GM18511 (cell line): ENCODE data around the gene CBX4.

Experiments used
- ATAC-seq: cut with Tn5 transposase; IDR thresholded peaks from one replicate; pipeline ENCODE4 v1.9.1; 2021; ENCODE audit warnings: mild to moderate bottlenecking, moderate library complexity; ENCODE audit not compliant: unreplicated experiment

Gene CBX4

DNA sequence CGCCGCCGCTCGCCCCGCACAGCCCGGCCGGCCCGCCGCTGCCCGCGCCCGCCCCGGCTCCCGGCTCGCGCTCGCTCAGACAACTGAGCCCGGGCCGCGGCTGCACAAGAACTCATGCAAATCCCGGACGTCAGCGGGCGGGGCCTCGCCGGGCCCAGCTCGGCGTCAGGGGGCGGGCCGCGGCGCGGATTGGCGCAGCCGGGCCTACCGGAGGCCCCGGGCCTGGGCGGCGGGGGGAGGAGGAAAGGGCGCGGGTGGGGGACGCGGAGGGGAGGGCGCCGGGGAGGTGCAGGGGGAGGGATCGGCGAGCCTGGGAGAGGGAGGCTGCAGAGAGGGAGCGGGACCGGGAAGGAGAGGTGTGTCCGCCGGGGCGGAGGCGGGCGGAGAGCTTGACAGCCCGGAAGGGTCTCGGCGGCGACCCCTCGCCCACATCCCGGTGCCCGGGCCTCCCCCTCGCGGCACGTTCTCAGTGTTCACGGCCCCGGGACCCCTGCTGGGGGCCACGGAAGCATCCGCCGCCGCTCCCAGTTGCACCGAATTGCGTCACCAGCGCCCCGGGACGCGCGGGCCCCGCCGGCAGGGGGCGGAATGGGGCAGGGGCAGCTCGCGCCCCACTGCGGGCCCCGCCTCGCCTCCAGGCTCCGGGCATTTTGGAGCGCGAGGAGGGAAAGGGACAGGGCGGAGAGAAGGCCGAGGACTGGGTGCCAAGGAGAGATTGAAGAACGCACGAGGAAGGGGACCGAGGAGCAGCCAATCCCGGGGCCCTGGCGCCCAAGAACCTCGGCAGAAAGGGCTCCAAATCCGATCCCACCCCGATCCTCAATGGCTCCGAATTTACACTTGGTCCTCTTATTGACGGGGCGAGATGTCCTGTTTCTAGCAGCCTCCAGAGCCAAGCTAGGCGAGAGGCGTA lies at the start of gene CBX4:
TSS of gene CBX4 (minus strand) at position 85 of the 913 bp plus-strand sequence. CDS start 189 bp downstream, outside the sequence.
- peak; percentile 59 for ATAC-seq

DNA sequence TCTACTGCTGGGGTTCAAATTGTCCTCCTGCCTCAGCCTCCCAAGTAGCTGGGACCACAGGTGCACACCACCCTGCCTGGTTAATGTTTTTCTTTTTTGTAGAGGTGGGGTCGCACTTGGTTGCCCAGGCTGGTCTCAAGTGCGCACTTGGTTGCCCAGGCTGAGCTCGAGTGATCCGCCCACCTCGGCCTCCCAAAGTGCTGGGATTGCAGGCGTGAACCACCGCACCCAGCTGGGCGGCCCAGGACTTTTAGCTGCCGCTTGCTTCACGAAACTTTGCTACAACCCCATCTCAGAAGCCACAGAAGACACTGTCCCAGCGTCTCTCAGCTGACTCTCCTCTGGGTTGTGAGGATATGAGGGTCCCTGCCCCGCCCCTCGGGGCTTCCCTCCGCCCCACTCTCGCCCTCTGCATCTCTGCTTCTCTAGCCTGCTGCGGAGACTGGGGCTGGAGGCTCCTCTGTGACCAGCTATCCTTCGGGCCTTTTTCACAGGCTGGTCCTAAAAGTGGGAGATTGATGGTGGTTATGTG lies 48.8 kb upstream of the CBX4 start:
- no peak for ATAC-seq

DNA sequence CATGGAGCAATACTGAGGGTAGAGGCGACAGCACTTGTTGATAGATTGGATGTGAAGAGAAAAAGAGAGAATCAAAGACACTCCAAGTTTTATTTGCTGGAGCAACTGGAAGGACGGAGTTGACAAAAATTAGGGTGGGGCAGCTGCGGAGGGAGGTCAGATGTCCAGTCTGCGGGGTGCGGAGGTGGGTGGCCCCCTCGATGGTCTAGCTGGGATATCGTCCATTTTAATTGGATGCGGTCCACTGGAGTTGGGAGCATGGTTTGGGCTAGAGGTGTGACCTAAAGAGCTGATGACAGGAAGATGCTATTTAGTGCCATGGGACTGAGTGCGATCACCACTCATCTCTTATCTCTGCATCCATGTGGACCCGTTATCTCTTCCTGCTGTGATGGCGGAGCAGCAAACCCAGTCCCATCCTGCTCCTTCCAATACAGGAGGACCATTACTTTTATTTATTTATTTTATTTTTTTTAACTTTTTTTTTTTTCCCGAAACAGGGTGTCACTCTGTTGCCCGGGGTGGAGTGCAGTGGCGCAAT lies 48.3 kb upstream of the CBX4 start:
- no peak for ATAC-seq

DNA sequence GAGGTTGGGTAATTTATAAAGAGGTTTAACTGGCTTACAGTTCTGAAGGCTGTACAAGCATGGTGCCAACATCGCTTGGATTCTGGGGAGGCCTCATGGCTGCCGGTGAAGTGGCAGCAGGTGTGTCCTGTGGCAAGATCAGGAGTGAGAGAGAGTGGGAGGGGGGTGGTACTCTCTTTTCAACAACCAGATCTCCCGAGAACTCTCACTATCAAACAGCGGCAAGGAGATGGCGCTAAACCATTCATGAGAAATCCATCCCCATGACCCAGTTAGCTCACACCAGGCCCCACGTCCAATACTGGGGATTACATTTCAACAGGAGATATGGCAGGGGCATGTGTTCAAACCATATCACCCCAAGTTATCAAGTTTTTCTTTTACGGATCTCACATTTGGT lies 44.0 kb upstream of the CBX4 start:
- no peak for ATAC-seq

DNA sequence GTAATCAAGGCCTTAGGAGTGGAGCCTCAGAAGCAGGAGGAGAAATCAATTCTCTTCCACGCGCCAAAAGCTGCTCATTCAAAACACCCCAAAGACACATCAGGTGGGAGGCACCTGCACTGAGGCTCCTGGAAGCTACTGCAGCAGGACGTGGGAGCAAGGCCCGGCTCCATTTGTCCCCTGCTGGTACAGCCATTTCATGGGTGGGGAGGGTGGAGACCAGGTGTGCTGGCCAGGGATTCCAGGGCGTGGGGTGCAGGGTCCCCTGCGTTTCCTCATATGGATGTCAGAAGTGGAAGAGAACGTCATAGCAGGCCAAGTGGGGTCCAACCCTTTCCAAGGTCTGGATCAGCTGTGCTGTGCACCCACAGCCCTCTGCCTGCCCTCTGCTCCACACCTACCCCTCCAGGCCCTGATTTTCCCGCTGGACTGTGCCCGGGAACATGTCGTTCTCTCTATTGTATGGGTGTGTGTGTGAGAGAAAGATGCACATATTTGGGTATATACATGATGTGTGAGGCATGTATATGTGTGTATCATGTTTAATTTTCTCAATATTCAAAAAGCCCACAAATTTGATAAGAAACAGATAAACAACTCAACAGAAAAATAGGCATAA lies 39.2 kb upstream of the CBX4 start:
- no peak for ATAC-seq

GRCh38 chr17:79877041-79877440 lies 37.8 kb upstream of the CBX4 start:
- ATAC-seq = no peak

GRCh38 chr17:79875511-79875910 lies 36.3 kb upstream of the CBX4 start:
- no peak for ATAC-seq

DNA sequence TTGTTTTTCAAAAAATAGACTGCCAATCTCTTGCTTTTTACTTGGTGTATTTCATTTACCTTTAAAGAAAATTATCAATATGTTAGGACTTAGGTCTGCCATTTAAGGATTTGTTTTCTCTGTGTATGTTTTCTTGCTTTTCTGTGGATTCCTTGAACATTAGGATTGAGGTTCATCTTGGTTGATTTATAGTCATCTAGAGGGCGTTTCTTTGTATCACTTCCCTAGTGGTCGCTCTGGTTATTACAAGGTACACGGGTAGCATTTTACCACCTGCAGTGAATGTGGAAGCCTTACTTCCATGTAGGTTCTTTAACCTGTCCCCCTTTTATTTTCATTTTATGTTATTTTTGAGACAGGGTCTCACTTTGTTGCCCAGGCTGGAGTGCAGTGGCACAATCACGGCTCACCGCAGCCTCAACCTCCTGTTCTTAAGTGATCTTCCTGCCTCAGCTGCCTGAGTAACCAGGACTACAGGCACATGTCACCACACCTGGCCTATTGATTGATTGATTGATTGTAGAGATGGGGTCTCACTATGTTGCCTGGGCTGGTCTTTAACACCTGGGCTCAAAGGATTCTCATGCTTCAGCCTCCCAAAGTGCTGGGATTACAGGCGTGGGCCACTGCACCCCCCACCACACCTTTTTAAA lies 35.2 kb upstream of the CBX4 start:
- no peak for ATAC-seq

DNA sequence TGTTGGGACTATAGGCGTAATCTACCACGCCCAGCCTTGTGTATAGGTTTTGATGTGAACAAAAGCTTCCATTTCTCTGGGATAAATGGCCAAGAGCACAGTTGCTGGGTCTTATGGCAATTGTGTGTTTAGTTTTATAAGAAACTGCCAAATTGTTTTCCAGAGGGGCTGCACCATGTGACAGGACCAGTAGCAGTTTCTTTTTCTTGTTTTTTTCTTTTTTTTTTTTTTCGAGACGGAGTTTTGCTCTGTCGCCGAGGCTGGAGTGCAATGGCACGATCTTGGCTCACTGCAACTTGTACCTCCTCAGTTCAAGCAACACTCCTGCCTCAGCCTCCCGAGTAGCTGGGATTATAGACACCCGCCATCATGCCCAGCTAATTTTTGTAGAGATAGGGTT lies 34.3 kb upstream of the CBX4 start:
- no peak for ATAC-seq

DNA sequence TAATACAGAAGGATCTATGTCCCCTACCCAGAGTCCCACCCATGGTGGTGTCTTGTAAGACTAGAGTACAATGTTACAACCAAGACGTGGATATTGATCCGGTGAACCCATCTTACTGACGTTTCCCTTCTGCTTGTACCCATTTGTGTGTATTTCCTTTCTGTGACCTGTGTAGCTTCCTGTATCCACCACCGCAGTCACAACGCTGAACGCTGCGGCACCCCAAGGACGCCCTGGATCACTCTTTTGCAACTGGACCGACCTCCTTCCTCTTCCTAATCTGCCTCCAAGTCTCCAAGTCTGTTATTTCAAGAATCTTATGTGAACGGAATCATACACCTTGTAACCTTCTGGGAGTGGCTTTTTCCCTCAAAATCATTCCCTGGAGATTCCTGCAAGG lies 33.5 kb upstream of the CBX4 start:
- ATAC-seq = no peak

DNA sequence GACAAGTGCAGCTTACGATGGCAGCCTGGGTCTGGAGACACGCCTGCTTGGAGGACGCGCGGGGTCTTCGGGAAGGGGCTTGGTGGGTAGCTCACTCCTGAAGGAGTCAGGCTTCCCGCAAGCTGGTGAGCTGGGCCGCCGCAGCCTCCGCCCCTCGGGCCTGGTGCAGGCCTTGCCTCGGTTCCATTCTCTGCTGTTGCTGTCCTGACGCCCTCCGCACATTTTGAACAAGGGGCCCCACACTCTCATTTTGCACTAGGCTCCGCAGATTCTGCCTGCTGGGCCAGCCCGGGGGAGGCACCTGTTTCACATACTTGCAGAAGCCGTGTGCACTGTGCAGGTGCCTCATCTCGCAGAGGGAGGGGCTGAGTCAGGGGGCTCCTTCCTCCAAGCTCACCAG lies 31.9 kb upstream of the CBX4 start:
- ATAC-seq = no peak

DNA sequence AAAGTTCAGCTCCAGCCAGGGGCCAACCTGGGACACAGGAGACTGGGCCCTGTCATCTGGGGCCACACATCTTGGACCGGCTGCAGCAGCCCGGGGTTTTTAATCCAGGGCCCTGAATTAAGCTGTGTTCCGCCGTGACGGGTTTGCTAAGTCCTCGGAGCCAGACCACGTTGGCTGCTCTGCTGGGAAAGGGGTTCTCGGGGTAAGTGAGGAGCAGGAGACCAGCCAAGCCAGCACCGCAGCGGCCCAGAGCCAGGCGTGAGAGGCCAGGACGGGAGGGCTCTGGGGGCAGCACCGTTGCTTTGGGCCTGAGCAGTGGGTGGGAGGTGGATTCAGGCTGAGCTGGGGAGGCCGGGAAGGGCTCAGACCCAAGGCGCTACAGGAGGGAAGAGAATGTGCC lies 31.3 kb upstream of the CBX4 start:
- no peak for ATAC-seq

DNA sequence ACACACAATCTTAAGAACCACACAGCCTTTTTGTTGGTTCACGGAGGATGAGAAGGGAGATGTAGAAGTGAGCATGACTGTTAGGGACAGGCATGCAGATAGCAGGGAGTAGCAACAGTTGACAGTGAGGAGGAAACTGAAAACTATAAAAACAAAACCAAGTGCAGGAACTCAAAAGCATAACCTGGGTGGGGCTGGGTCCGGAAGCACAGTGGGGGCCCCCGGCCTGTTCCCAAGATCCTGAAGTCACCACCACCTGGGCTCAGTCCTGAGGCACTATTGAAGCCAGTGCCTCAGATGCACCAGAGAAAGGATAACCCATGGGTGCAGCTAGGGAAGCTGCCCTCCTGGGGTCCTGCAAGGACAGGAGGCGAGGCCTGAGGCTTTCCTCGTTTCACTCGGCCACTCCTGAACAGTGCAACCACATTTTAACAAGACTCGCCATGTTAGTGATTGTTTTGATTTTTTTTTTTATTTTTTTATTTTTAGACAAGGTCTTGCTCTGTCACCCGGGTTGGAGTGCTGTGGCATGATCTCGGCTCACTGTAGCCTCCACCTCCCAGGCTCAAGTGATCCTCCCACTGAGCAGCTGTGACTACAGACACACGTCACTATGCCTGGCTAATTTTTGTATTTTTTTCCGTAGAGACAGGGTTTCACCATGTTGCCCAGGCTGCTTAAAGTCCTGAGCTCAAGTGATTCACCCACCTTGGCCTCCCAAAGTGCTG lies 27.7 kb upstream of the CBX4 start:
- no peak for ATAC-seq

- ATAC-seq = no peak
These were observed 26.3 kb upstream of the CBX4 start for GRCh38 chr17:79865351-79866210.

DNA sequence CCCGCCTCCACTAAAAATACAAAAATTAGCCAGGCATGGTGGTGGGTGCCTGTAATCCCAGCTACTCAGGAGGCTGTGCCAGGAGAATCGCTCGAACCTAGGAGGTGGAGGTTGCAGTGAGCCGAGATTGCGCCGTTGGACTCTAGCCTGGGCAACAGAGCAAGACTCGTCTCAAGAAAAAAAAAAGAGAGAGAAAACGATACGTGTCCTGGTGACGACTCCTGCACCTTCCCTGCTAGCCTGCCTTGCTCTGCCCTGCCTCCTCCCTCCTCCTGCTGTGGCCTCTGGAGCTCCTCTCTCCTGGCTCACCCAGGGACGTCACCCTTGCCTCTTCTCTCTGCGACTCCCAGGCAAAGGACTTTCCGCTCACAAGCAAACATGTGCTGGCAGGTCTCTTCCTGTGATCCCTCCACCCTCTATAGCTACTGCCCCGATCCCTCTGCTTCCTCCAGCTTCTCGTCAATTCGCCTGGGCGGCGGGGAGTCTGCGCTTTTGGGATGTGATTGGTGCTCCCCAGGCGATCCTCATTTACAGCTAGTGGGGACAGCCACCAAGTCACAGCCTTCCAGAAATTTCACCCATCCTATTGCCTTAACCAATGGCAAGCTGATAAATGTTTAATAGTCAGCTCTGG lies 25.5 kb upstream of the CBX4 start:
- no peak for ATAC-seq

DNA sequence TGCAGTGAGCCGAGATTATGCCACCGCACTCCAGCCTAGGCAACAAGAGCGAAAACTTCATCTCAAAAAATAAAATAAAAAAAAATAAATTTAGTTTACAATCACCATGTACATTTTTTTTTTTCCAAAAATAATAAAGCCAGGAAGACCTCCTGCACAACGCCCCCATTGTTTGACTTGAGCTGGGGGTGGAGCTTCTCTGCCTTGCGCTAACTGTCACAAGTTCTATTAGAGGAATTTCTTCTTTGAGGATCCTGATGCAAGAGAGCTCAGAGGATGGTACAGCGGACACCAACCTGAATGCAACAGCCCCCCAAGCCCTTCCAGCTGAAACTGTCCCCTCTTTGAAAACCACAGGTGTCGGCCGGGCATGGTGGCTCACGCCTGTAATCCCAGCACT lies 24.9 kb upstream of the CBX4 start:
- no peak for ATAC-seq

DNA sequence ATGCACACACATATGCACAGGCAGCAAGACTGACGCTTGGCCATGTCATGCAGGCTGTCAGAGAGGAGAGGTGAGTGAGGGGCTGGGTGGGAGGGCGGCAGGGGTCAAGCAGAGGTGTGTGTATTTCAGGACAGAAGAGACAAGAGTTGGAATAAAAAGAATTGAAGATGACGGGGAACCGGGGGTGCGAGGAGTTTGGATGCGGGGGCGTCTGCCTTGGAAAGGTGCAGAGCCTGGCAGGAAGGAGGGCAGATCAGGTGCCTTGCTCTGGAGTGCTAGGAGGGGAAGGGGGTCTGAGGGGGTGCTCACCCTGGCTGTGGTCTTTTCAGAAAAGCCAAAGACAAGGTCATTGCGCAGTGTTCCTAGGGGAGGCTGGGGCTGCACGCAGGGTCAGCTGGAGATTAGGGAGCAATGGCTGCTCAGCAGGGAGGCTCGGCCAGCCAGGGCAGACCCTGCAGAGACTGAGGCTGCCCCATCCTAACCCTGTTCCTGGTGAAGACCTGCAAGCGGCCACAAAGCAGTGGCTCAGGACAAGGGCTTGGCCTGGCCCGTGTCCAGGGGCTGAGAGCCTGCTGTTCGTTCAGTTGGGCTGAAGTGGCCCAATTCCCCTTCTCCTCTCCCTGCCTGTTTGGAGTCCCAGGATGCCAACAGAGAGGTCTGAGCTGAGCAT lies 23.7 kb upstream of the CBX4 start:
- no peak for ATAC-seq

- ATAC-seq = no peak
These were observed 23.0 kb upstream of the CBX4 start for GRCh38 chr17:79862238-79862637.
